ENCODE measurements around the gene LAMA4. TPM values are rescaled to one million over a fixed set of nuclear protein-coding genes. Genes with fewer than 3 reads are reported as not detected.
A peak's percentile ranks its signal among the peaks of the same experiment; 100 is the strongest.

Gene LAMA4
- total RNA-seq, 4 donors from 2014 or later: 261 to 336 (median 303) TPM

DNA sequence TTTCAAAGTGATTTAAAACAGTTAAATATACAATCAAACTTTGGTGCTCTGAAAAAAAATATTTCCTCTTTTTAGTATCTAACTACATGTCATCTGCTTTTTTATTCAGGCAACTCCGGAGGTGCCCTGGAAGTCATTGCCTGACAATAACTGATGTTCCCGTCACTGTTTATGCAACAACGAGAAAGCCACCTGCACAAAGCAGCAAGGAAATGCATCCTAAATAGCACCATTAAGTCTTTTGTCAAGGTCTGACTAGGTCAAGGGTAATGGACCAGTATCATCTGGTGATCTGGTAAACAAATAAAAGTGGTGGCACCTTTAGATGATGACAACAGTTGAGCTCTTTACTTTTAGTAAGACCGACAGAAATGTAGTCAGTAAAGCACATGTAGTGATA lies 153.8 kb downstream of the LAMA4 start:
- Histone ChIP-seq H3K36me3 (peaks cover 0 to 17% (median 3%) of the 10 kb centered on the region in 4 donors), H3K4me1 (peaks cover 0 to 3% (median 0%) of the 10 kb centered on the region in 4 donors), H3K27me3 (no peaks in the 10 kb centered on the region), H3K9me3 (no peaks in the 10 kb centered on the region), H3K4me3 (no peak overlapping the region), H3K27ac (replicated peaks in 1 of 4) (no peak overlapping the region)
- TF ChIP-seq EP300 (IDR thresholded peaks at IDR 0.05) (no peak), POLR2A (IDR thresholded peaks at IDR 0.05; ENCODE audit: low read depth) (no peak), POLR2AphosphoS5 (IDR thresholded peaks at IDR 0.05) (no peak)
- TF ChIP-seq, protein P1, sequence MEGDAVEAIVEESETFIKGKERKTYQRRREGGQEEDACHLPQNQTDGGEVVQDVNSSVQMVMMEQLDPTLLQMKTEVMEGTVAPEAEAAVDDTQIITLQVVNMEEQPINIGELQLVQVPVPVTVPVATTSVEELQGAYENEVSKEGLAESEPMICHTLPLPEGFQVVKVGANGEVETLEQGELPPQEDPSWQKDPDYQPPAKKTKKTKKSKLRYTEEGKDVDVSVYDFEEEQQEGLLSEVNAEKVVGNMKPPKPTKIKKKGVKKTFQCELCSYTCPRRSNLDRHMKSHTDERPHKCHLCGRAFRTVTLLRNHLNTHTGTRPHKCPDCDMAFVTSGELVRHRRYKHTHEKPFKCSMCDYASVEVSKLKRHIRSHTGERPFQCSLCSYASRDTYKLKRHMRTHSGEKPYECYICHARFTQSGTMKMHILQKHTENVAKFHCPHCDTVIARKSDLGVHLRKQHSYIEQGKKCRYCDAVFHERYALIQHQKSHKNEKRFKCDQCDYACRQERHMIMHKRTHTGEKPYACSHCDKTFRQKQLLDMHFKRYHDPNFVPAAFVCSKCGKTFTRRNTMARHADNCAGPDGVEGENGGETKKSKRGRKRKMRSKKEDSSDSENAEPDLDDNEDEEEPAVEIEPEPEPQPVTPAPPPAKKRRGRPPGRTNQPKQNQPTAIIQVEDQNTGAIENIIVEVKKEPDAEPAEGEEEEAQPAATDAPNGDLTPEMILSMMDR (IDR thresholded peaks at IDR 0.05): no peak
- no peak for DNase-seq (ENCODE audit: extremely low spot score)
- 68% methylated on average over 4 of the region's 4 CpGs for WGBS
- intact Hi-C loops (cut with DNase I): no loop called here

- TF ChIP-seq EP300 (IDR thresholded peaks at IDR 0.05) (no peak), POLR2AphosphoS5 (IDR thresholded peaks at IDR 0.05) (no peak), POLR2A (IDR thresholded peaks at IDR 0.05; ENCODE audit: low read depth) (no peak)
- TF ChIP-seq, protein P1 (IDR thresholded peaks at IDR 0.05): no peak
- Histone ChIP-seq H3K4me3 (no peak overlapping the region), H3K4me1 (peaks cover 0 to 2% (median 0%) of the 10 kb centered on the region in 4 donors), H3K27ac (replicated peaks in 1 of 4) (no peak overlapping the region), H3K36me3 (peaks cover 0 to 6% (median 3%) of the 10 kb centered on the region in 4 donors), H3K9me3 (no peaks in the 10 kb centered on the region), H3K27me3 (no peaks in the 10 kb centered on the region)
- DNase-seq (ENCODE audit: extremely low spot score): no peak
- WGBS: 90% methylated on average over 2 of the region's 2 CpGs
- intact Hi-C loops (cut with DNase I): no loop called here
Measured at GRCh38 chr6:112096901-112097300, 157.5 kb downstream of the LAMA4 start.

DNA sequence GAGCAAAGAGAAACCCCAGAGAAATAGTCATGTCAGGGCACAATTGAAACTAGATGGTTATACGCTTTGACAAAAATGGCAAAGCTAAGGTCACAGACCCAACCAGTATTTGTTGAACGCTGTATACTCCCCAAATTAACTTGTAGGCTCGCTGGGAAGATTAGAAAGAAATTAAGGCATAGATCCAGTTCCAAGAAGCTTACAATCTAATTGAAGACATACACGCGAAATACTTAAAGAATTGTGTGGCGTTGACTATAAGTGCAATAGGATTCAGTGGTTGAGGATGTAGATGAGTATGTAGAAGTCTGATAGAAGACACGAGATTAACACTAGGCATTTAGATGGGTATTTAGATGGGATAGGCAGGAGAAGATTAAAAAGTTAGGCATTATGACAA lies 166.5 kb downstream of the LAMA4 start:
- no peak for DNase-seq (ENCODE audit: extremely low spot score)
- TF ChIP-seq POLR2AphosphoS5 (IDR thresholded peaks at IDR 0.05): no peak
- TF ChIP-seq, protein P1 (IDR thresholded peaks at IDR 0.05): no peak
- TF ChIP-seq POLR2A (IDR thresholded peaks at IDR 0.05; ENCODE audit: low read depth): no peak
- no peak for TF ChIP-seq EP300 (IDR thresholded peaks at IDR 0.05)
- 24% methylated on average over 7 of the region's 7 CpGs for WGBS
- peak overlapping the region; percentile 79 to 89 (median 82) for H3K4me3 ChIP-seq
- no peaks in the 10 kb centered on the region for H3K27me3 ChIP-seq
- peaks cover 8 to 22% (median 15%) of the 10 kb centered on the region in 4 donors for H3K4me1 ChIP-seq
- peak overlapping the region; percentile 84 to 91 (median 88) for H3K27ac ChIP-seq (replicated peaks in 1 of 4)
- H3K36me3 ChIP-seq: peaks cover 0 to 17% (median 7%) of the 10 kb centered on the region in 4 donors
- H3K9me3 ChIP-seq: no peaks in the 10 kb centered on the region
- intact Hi-C loops (cut with DNase I): loop anchor here (10.0 kb wide), 2 partner anchors 227 to 287 kb away; no protein-coding TSS in a partner anchor

DNA sequence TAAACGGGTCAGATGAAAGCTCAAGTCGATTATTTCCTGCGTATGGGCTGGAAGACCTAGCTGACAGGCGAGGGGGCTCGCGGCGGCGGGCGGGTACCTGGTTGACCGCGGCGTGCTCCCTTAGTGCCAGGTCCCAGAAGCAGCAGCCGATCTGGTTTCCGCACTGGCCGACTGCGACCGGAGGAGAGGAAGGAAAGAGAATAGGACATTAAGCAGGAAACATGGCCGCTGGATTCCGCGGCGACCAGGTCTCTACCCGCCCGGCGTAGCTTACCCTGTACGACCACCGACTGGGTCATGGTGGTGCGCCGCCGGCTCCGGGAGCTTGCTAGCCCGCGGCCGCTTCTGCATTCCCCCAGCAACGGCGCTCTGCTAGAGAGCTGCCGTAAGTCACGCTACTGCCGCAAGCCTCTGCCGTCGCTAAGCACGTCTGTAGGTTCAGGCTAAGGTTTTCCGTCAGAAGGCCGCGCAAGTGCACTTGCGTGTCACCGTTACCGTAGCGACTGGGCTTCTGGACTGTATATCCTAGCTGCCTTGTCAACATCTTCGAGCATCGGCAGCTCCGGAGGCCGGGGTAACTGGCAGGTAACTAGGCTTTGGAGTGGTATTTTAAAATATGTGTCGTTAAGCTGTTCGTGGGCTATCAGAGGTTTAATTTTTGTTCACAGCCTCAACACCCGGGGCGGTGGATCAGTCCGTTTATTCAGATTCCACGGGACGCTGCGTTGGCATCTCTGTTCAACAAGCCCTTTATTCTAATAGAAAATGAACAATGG lies 167.0 kb downstream of the LAMA4 start, which contains the start of the genes FAM229B and TUBE1:
TSS of gene FAM229B (plus strand) at position 456 of the 776 bp plus-strand sequence. CDS start 11,693 bp downstream, outside the sequence.
TSS of gene TUBE1 (minus strand) at position 347 of the 776 bp plus-strand sequence. CDS start at position 299, 48 bp downstream.
- no peak for TF ChIP-seq EP300 (IDR thresholded peaks at IDR 0.05)
- TF ChIP-seq, protein P1 (IDR thresholded peaks at IDR 0.05): peak in 2 of 3 experiments; percentile 12 to 17
- TF ChIP-seq POLR2A (IDR thresholded peaks at IDR 0.05; ENCODE audit: low read depth): peak; percentile 37
- TF ChIP-seq POLR2AphosphoS5 (IDR thresholded peaks at IDR 0.05): peak; percentile 96 to 97
- H3K4me3 ChIP-seq: peak within 1 kb of the TSS; percentile 79 to 89 (median 82)
- peaks cover 8 to 22% (median 15%) of the 10 kb centered on the region in 4 donors for H3K4me1 ChIP-seq
- H3K36me3 ChIP-seq: peaks cover 0 to 21% (median 7%) of the 10 kb centered on the region in 4 donors
- intact Hi-C loops (cut with DNase I): loop anchor here (10.0 kb wide), 2 partner anchors 227 to 287 kb away; no protein-coding TSS in a partner anchor
- no peaks in the 10 kb centered on the region for H3K9me3 ChIP-seq
- H3K27me3 ChIP-seq: no peaks in the 10 kb centered on the region
- under 1% methylated on average over 25 of the region's 60 CpGs for WGBS
- H3K27ac ChIP-seq (replicated peaks in 1 of 4): peak within 1 kb of the TSS; percentile 84 to 91 (median 88)
- peak; percentile 97 for DNase-seq (ENCODE audit: extremely low spot score)
